Astrocyte of the cerebellum (primary cell): ENCODE results near the gene CDYL2.

Experiments used
- DNase-seq: peaks from one replicate; pipeline ENCODE4 v3.0.0-alpha.2; 2011; ENCODE audit warnings: low read depth
- H3K4me3 ChIP-seq: 2 replicates; pipeline ENCODE4 v1.5.1; 2011; ENCODE audit warnings: mild to moderate bottlenecking, low read depth, low read length, moderate library complexity
- CTCF ChIP-seq: IDR thresholded peaks from 2 replicates; pipeline ENCODE4 v1.5.1; 2012; ENCODE audit warnings: low read length, low read depth, moderate library complexity, mild to moderate bottlenecking; ENCODE audit errors: missing control alignments
- in situ Hi-C: cut with HindIII; loops from 2 replicates; pipeline ENCODE4 v1.10.0; 2017; ENCODE audit warnings: low sequenced_read_pairs

The CDYL2 gene

GRCh38 chr16:80775450-80775849 lies 28.9 kb downstream of the CDYL2 start:
- no peak overlapping the region for H3K4me3 ChIP-seq
- in situ Hi-C loops = no loop called here
- no peak for TF ChIP-seq CTCF
- DNase-seq = no peak

GRCh38 chr16:80766798-80767197 lies 37.6 kb downstream of the CDYL2 start:
- DNase-seq = no peak
- TF ChIP-seq CTCF = no peak
- in situ Hi-C loops = no loop called here
- H3K4me3 ChIP-seq = no peak overlapping the region

- TF ChIP-seq CTCF = no peak
- in situ Hi-C loops = no loop called here
- H3K4me3 ChIP-seq = no peak overlapping the region
Observed at GRCh38 chr16:80759419-80760162, 44.8 kb downstream of the CDYL2 start.

GRCh38 chr16:80754476-80754875 lies 49.9 kb downstream of the CDYL2 start:
- H3K4me3 ChIP-seq = no peak overlapping the region
- TF ChIP-seq CTCF = no peak
- in situ Hi-C loops = no loop called here
- DNase-seq = no peak

More at GRCh38 chr16:80759419-80760162, 44.8 kb downstream of the CDYL2 start:
- DNase-seq = no peak

GRCh38 chr16:80752541-80752940 lies 51.9 kb downstream of the CDYL2 start:
- H3K4me3 ChIP-seq = no peak overlapping the region
- TF ChIP-seq CTCF = no peak
- in situ Hi-C loops = no loop called here
- no peak for DNase-seq

- no peak for TF ChIP-seq CTCF
Observed at GRCh38 chr16:80751167-80751566, 53.2 kb downstream of the CDYL2 start.

More at GRCh38 chr16:80751167-80751566, 53.2 kb downstream of the CDYL2 start:
- DNase-seq = peak; percentile 29
- H3K4me3 ChIP-seq = no peak overlapping the region
- in situ Hi-C loops = no loop called here
